DND-41 (cell line): ENCODE results near the gene ABI3BP.

ENCODE experiments used
- ATAC-seq: fragments of 200-7000 bp; cut with Tn5 transposase; 3 replicates; pipeline ENCODE4 v1.9.1; 2021; ENCODE audit warnings: low read depth; ENCODE audit not compliant: insufficient read depth
- DNase-seq: peaks from one replicate; pipeline ENCODE4 v3.0.0-alpha.2; 2020
- H2AFZ ChIP-seq: 2 replicates; pipeline ENCODE4 v1.6.0; 2012; ENCODE audit warnings: low read depth, low read length
- H3K27ac ChIP-seq: 2 replicates; pipeline ENCODE4 v1.5.1; 2012; ENCODE audit warnings: low read length, inconsistent platforms
- H3K27me3 ChIP-seq: fragments of 200-600 bp; sonication (generic); 2 replicates; pipeline ENCODE4 v1.6.0; 2012; ENCODE audit warnings: low read length, mild to moderate bottlenecking, inconsistent platforms; ENCODE audit not compliant: insufficient read depth, poor library complexity
- H3K36me3 ChIP-seq: 2 replicates; pipeline ENCODE4 v1.5.1; 2012; ENCODE audit warnings: low read length, inconsistent platforms; ENCODE audit not compliant: insufficient read depth
- H3K4me1 ChIP-seq: 2 replicates; pipeline ENCODE4 v1.5.1; 2012; ENCODE audit warnings: mild to moderate bottlenecking, low read length; ENCODE audit not compliant: insufficient read depth
- H3K4me2 ChIP-seq: 2 replicates; pipeline ENCODE4 v1.6.0; 2012; ENCODE audit warnings: mild to moderate bottlenecking, moderate library complexity, low read length, inconsistent platforms; ENCODE audit not compliant: insufficient read depth
- H3K4me3 ChIP-seq, 2 experiments: fragments of 200-600 bp in 1 of 2; shearing (Covaris generic) in 1 of 2; 2 replicates each; pipeline ENCODE4 v1.5.1; 2012 to 2016; ENCODE audit warnings: inconsistent platforms in 2 of 2, low read length in 2 of 2, mild to moderate bottlenecking in 2 of 2, low read depth in 1 of 2, moderate library complexity in 1 of 2
- H3K79me2 ChIP-seq: 2 replicates; pipeline ENCODE4 v1.6.0; 2012; ENCODE audit warnings: low read length, inconsistent platforms; ENCODE audit not compliant: insufficient read depth
- H3K9ac ChIP-seq: 2 replicates; pipeline ENCODE4 v1.6.0; 2012; ENCODE audit warnings: low read depth, mild to moderate bottlenecking, inconsistent platforms, low read length, moderate library complexity
- H3K9me3 ChIP-seq: 2 replicates; pipeline ENCODE4 v1.5.1; 2012; ENCODE audit warnings: low read length, moderate library complexity, mild to moderate bottlenecking, inconsistent platforms; ENCODE audit not compliant: insufficient read depth, severe bottlenecking
- H4K20me1 ChIP-seq: 2 replicates; pipeline ENCODE4 v1.6.0; 2012; ENCODE audit warnings: low read length; ENCODE audit not compliant: insufficient read depth
- EZH2 ChIP-seq: IDR thresholded peaks from 3 replicates; pipeline ENCODE4 v1.6.1; 2012; ENCODE audit warnings: borderline replicate concordance, low read depth, mild to moderate bottlenecking, moderate library complexity, low read length, inconsistent platforms; ENCODE audit not compliant: severe bottlenecking
- TF ChIP-seq, protein P1 (sequence below): IDR thresholded peaks from 2 replicates; pipeline ENCODE4 v1.5.1; 2012; ENCODE audit warnings: borderline replicate concordance, low read length, moderate library complexity, mild to moderate bottlenecking; ENCODE audit not compliant: poor library complexity, severe bottlenecking; ENCODE audit errors: extremely low read depth

The ABI3BP gene

DNA sequence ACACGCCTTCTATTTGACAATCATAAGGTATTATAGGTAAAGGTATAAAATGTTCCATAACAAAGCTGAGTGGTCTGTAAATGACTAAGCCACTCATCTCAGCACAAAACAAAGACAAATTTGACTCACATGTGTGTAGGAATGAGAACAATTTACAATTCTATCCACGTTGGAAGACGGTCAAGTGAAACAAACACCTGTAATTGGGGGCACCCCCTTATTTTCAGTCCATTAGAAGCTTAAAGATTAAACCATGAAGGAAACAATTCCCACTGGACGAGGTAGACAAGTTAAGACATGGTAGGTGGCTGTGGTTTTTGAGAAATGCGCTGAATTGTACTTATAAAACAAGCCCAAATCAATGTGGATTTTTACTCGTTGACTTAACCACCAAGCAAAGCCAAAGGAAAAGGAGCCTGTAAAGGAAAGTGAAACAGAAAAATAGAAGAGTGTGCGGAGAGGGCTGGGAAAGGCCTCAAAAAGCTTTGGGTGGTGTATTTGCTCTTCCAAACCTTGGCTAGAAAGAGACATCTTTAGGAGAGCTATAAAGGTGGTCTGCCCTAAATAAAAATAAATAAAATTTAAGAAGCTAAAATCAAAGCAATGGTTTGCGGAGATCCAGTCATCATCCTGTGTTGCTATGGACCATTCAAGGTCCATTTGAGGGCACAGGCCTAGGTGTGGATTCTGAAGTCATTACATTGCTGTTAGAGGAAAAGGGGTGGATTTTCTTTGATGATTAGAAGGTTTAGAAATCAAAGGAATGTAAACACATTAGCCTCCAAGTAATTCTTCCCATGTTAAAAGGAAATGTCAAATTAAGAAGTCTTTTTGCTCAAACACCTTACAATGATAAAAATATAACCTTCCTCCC is 148.9 kb downstream of the ABI3BP start:
- Histone ChIP-seq H3K36me3 (no peaks in the 10 kb centered on the region), H3K79me2 (no peaks in the 10 kb centered on the region), H4K20me1 (no peaks in the 10 kb centered on the region), H3K4me2 (no peak overlapping the region), H3K27me3 (peaks cover 7% of the 10 kb centered on the region), H3K27ac (no peak overlapping the region), H2AFZ (no peak overlapping the region), H3K9ac (no peak overlapping the region), H3K4me1 (no peaks in the 10 kb centered on the region), H3K4me3 (no peak overlapping the region), H3K9me3 (no peaks in the 10 kb centered on the region)
- TF ChIP-seq, protein P1, sequence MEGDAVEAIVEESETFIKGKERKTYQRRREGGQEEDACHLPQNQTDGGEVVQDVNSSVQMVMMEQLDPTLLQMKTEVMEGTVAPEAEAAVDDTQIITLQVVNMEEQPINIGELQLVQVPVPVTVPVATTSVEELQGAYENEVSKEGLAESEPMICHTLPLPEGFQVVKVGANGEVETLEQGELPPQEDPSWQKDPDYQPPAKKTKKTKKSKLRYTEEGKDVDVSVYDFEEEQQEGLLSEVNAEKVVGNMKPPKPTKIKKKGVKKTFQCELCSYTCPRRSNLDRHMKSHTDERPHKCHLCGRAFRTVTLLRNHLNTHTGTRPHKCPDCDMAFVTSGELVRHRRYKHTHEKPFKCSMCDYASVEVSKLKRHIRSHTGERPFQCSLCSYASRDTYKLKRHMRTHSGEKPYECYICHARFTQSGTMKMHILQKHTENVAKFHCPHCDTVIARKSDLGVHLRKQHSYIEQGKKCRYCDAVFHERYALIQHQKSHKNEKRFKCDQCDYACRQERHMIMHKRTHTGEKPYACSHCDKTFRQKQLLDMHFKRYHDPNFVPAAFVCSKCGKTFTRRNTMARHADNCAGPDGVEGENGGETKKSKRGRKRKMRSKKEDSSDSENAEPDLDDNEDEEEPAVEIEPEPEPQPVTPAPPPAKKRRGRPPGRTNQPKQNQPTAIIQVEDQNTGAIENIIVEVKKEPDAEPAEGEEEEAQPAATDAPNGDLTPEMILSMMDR = no peak
- TF ChIP-seq EZH2 = no peak
- no peak for DNase-seq
- ATAC-seq = no peak

DNA sequence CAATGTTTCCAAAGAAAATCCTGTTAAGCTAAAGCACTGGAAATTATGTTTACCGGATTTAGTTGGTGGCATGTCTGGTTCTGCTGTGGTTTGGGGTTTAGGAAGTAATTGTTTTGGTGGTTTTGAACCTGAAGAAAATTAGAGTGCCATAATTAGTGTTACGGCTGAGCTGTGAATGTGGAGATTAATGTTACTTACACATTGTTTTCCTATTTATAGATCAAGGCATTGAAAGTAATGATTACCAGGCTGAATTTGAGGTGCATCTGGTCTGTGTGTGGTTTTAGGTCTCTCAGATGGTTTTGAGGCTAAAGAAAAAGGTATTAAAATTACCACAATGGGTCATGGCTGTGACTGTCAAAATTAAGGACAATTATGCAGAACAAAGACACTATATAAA is 155.1 kb downstream of the ABI3BP start:
- no peak overlapping the region for H3K4me2 ChIP-seq

DNA sequence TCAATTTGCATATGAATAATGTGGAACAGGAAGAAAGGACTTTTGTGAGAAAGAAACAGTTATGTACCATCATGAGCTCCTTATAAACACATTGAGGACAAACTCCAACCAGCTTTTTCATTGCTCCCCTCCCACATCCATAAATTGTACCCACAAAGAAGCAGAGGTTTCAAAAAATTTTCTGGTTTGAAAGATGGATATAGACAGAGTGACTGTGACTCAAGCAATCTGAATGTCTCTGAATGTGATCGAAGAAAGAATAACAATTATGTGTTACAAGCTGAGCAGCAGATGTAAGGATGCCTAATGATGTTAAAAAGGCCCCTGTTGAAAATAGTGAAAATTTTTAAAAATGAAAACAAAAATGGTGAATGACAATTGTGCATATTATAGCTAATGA is 156.6 kb downstream of the ABI3BP start:
- no peaks in the 10 kb centered on the region for H4K20me1 ChIP-seq
- no peak overlapping the region for H3K4me2 ChIP-seq
- peaks cover 7% of the 10 kb centered on the region for H3K27me3 ChIP-seq
- no peaks in the 10 kb centered on the region for H3K9me3 ChIP-seq
- no peak overlapping the region for H3K27ac ChIP-seq
- no peak overlapping the region for H2AFZ ChIP-seq
- no peaks in the 10 kb centered on the region for H3K79me2 ChIP-seq
- DNase-seq (no peak), ATAC-seq (no peak)
- H3K4me1 ChIP-seq = no peaks in the 10 kb centered on the region
- no peaks in the 10 kb centered on the region for H3K36me3 ChIP-seq
- no peak overlapping the region for H3K9ac ChIP-seq
- TF ChIP-seq EZH2 = no peak
- TF ChIP-seq, protein P1 = no peak
- no peak overlapping the region for H3K4me3 ChIP-seq

More for the DNA sequence above, 155.1 kb downstream of the ABI3BP start:
- ATAC-seq (no peak), DNase-seq (no peak)
- Histone ChIP-seq H3K4me1 (no peaks in the 10 kb centered on the region), H3K4me3 (no peak overlapping the region), H3K9ac (no peak overlapping the region), H4K20me1 (no peaks in the 10 kb centered on the region), H3K79me2 (no peaks in the 10 kb centered on the region), H3K36me3 (no peaks in the 10 kb centered on the region), H3K27me3 (peaks cover 10% of the 10 kb centered on the region), H3K9me3 (no peaks in the 10 kb centered on the region), H2AFZ (no peak overlapping the region), H3K27ac (no peak overlapping the region)
- no peak for TF ChIP-seq EZH2
- TF ChIP-seq, protein P1 = no peak
